ENCODE measurements around the gene NCAM1.

DNA sequence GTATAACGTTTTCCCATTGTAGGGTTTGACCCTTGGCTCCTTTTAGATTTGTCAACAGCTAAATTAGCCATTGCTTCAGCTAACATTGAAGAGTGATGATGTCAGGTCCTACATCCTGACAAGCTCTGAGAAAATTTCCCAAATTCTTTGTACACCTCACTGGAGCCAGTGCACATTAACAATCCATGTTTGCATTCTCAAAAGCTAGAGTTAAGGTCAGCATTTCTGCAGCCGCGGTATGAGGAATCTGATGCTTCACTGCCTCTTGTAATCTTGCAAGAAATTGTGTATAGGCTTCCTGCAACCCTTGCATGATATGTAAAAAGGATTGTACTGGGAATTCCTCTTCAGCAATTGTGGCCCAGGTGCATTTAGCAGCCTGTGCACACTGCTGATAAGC, 33.1 kb upstream of the NCAM1 start:
- no peak for TF ChIP-seq EZH2 (IDR thresholded peaks at IDR 0.05; ENCODE audit: low read length)
- TF ChIP-seq CTCF (optimal IDR thresholded peaks at IDR 0.05 in 1 of 3, IDR thresholded peaks at IDR 0.05 in 1 of 3, conservative IDR thresholded peaks at IDR 0.05 in 1 of 3; ENCODE audit: extremely low read depth in 1 of 3, insufficient read depth in 2 of 3, low read length in 3 of 3), result no peak
